KMS-11 (cell line): ENCODE measurements around the gene MARK4.

Experiments
- H2AFZ ChIP-seq: fragments of 200-600 bp; sonication (generic); 2 replicates; pipeline ENCODE4 v1.6.1; 2016; ENCODE audit warnings: antibody characterized with exemption, mixed run types, low read depth
- H3K27ac ChIP-seq: fragments of 200-600 bp; sonication (generic); 2 replicates; pipeline ENCODE4 v1.6.1; 2016; ENCODE audit warnings: mild to moderate bottlenecking, mixed run types
- H3K27me3 ChIP-seq: fragments of 200-600 bp; sonication (generic); 2 replicates; pipeline ENCODE4 v1.6.1; 2017; ENCODE audit warnings: mild to moderate bottlenecking, low read depth, mixed run types, moderate library complexity; ENCODE audit not compliant: insufficient read depth
- H3K36me3 ChIP-seq: fragments of 200-600 bp; sonication (generic); 2 replicates; pipeline ENCODE4 v1.6.1; 2017; ENCODE audit warnings: mild to moderate bottlenecking, mixed run types; ENCODE audit not compliant: insufficient read depth
- H3K4me1 ChIP-seq: fragments of 200-600 bp; sonication (generic); 2 replicates; pipeline ENCODE4 v1.6.1; 2016; ENCODE audit warnings: mild to moderate bottlenecking, low read depth, mixed run types; ENCODE audit not compliant: poor library complexity, severe bottlenecking
- H3K4me2 ChIP-seq: fragments of 200-600 bp; sonication (generic); 2 replicates; pipeline ENCODE4 v1.7.0; 2016; ENCODE audit warnings: mild to moderate bottlenecking, mixed run types
- H3K4me3 ChIP-seq: fragments of 200-600 bp; sonication (generic); IDR thresholded peaks from 2 replicates; pipeline ENCODE4 v1.6.1; 2017; ENCODE audit warnings: low read depth, low read length, mixed read lengths; ENCODE audit not compliant: insufficient read depth
- H3K79me2 ChIP-seq: fragments of 200-600 bp; sonication (generic); 2 replicates; pipeline ENCODE4 v1.6.1; 2016; ENCODE audit warnings: low read depth, mixed run types; ENCODE audit not compliant: insufficient read depth
- H3K9ac ChIP-seq: fragments of 200-600 bp; sonication (generic); 2 replicates; pipeline ENCODE4 v1.6.1; 2016; ENCODE audit warnings: mild to moderate bottlenecking, mixed run types
- H4K20me1 ChIP-seq: fragments of 200-600 bp; sonication (generic); 2 replicates; pipeline ENCODE4 v1.6.1; 2016; ENCODE audit warnings: mild to moderate bottlenecking, mixed run types; ENCODE audit not compliant: insufficient read depth
- CTCF ChIP-seq: fragments of 200-600 bp; sonication (generic); conservative IDR thresholded peaks from 2 replicates; pipeline ENCODE4 v1.6.1; 2017; ENCODE audit warnings: low read depth, mild to moderate bottlenecking, antibody characterized with exemption, low read length, moderate library complexity, mixed read lengths

Gene MARK4

GRCh38 chr19:45234089-45234869 lies 16.8 kb upstream of the MARK4 start:
- no peak overlapping the region for H3K9ac ChIP-seq

GRCh38 chr19:45235485-45235884 lies 15.6 kb upstream of the MARK4 start:
- no peaks in the 10 kb centered on the region for H3K4me1 ChIP-seq
- no peak overlapping the region for H3K4me3 ChIP-seq
- H3K27ac ChIP-seq = no peak overlapping the region
- H2AFZ ChIP-seq = no peak overlapping the region
- no peaks in the 10 kb centered on the region for H3K79me2 ChIP-seq
- peaks cover 37% of the 10 kb centered on the region for H3K27me3 ChIP-seq
- H3K4me2 ChIP-seq = no peak overlapping the region
- no peaks in the 10 kb centered on the region for H3K36me3 ChIP-seq
- H4K20me1 ChIP-seq = no peaks in the 10 kb centered on the region
- H3K9ac ChIP-seq = no peak overlapping the region
- no peak for TF ChIP-seq CTCF

More at GRCh38 chr19:45234089-45234869, 16.8 kb upstream of the MARK4 start:
- Histone ChIP-seq H3K4me1 (no peaks in the 10 kb centered on the region), H3K27ac (no peak overlapping the region), H2AFZ (no peak overlapping the region), H3K36me3 (no peaks in the 10 kb centered on the region), H3K79me2 (no peaks in the 10 kb centered on the region), H4K20me1 (no peaks in the 10 kb centered on the region), H3K4me3 (no peak overlapping the region), H3K4me2 (no peak overlapping the region), H3K27me3 (peaks cover 34% of the 10 kb centered on the region)
- no peak for TF ChIP-seq CTCF

- no peak for TF ChIP-seq CTCF
- H3K9ac ChIP-seq = no peak overlapping the region
- no peaks in the 10 kb centered on the region for H4K20me1 ChIP-seq
- H3K27me3 ChIP-seq = peaks cover 51% of the 10 kb centered on the region
- no peak overlapping the region for H3K4me3 ChIP-seq
- H3K27ac ChIP-seq = no peak overlapping the region
- no peaks in the 10 kb centered on the region for H3K79me2 ChIP-seq
- no peak overlapping the region for H3K4me2 ChIP-seq
- H3K36me3 ChIP-seq = no peaks in the 10 kb centered on the region
- no peaks in the 10 kb centered on the region for H3K4me1 ChIP-seq
- H2AFZ ChIP-seq = no peak overlapping the region
Measured at GRCh38 chr19:45238556-45238955, 12.5 kb upstream of the MARK4 start.

GRCh38 chr19:45243144-45243732 lies 7.8 kb upstream of the MARK4 start:
- no peak for TF ChIP-seq CTCF
- H3K9ac ChIP-seq = no peak overlapping the region

More at GRCh38 chr19:45243144-45243732, 7.8 kb upstream of the MARK4 start:
- Histone ChIP-seq H3K4me3 (no peak overlapping the region), H3K79me2 (no peaks in the 10 kb centered on the region), H3K27ac (no peak overlapping the region), H2AFZ (no peak overlapping the region), H3K36me3 (no peaks in the 10 kb centered on the region), H4K20me1 (no peaks in the 10 kb centered on the region), H3K4me1 (peaks cover 5% of the 10 kb centered on the region), H3K27me3 (peaks cover 31% of the 10 kb centered on the region), H3K4me2 (no peak overlapping the region)
